Stimulated activated CD8-positive, alpha-beta memory T cell treated with anti-CD3 and anti-CD28 coated beads, Interleukin-2, amount 100 ng/mL, for 48 hours (primary cell): ENCODE results near the gene ANAPC2.
A peak's percentile ranks its signal among the peaks of the same experiment; 100 is the strongest.

ENCODE experiments used
- DNase-seq, 2 donors: peaks; one replicate each; pipeline ENCODE4 v3.0.0-alpha.2; 2020; ENCODE audit warnings: low read depth in 2 of 2

The ANAPC2 gene, protein sequence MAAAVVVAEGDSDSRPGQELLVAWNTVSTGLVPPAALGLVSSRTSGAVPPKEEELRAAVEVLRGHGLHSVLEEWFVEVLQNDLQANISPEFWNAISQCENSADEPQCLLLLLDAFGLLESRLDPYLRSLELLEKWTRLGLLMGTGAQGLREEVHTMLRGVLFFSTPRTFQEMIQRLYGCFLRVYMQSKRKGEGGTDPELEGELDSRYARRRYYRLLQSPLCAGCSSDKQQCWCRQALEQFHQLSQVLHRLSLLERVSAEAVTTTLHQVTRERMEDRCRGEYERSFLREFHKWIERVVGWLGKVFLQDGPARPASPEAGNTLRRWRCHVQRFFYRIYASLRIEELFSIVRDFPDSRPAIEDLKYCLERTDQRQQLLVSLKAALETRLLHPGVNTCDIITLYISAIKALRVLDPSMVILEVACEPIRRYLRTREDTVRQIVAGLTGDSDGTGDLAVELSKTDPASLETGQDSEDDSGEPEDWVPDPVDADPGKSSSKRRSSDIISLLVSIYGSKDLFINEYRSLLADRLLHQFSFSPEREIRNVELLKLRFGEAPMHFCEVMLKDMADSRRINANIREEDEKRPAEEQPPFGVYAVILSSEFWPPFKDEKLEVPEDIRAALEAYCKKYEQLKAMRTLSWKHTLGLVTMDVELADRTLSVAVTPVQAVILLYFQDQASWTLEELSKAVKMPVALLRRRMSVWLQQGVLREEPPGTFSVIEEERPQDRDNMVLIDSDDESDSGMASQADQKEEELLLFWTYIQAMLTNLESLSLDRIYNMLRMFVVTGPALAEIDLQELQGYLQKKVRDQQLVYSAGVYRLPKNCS

DNA sequence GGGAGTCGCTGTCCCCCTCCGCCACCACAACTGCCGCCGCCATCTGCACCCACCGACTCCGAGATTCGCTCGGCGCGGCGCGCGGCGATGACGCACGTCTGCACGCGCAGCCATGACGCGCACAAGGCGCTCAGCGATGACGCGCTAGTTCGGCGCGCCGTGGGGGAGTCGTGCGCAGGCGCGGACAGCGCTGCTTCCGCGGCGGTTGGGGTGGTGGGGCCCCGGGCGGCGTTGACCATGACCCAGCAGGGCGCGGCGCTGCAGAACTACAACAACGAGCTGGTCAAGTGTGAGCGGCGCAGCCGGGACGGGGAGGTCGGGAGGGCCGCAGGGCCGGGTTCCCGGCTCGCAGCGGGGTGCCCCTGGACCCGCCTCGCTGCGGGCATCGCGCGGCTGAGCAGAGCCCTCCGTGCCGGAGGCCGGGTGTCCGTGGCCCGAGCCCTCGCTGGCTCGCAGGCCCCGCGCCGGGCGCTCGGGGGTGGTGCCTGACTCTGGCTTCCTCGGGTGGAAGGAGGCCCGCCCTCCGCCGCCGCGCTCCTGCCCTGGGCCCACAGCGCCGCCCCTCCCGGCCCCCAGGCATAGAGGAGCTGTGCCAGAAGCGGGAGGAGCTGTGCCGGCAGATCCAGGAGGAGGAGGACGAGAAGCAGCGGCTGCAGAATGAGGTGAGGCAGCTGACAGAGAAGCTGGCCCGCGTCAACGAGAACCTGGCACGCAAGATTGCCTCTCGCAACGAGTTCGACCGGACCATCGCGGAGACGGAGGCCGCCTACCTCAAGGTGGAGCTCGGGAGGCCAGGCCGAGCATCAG lies at the start of gene ANAPC2, which contains the start of gene SSNA1:
Gene ANAPC2 (minus strand): TSS at position 71 of the 807 bp plus-strand sequence. CDS start 28 bp downstream, at position 43.
Gene SSNA1 (plus strand): TSS at position 187 of the 807 bp plus-strand sequence. CDS start 51 bp downstream, at position 238.
- DNase-seq = peak; percentile 91 to 95

DNA sequence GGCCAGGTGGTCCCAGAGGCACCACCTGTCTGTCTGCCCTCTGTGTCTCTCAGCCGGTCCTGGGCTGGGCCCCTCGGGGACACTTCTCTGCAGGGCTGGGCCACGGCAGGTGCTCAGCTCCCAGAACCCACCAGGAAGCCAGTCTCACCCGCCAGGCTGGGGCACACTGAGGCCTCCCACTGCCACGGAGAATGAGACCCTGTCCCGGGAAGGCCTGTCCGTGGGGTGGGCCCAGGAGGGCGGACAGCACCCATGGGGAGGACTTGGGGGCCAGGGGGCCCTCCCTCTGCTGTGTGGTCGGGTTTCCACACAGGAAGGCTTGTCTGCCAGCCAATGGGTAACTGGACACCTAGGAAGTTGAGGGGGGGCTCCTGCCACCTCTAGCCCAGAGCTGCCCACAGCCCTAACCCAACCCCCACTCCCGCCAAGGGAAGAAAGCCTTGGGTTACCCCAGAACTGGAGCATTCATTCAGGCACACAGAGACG lies 48.6 kb upstream of the ANAPC2 start:
- no peak for DNase-seq

DNA sequence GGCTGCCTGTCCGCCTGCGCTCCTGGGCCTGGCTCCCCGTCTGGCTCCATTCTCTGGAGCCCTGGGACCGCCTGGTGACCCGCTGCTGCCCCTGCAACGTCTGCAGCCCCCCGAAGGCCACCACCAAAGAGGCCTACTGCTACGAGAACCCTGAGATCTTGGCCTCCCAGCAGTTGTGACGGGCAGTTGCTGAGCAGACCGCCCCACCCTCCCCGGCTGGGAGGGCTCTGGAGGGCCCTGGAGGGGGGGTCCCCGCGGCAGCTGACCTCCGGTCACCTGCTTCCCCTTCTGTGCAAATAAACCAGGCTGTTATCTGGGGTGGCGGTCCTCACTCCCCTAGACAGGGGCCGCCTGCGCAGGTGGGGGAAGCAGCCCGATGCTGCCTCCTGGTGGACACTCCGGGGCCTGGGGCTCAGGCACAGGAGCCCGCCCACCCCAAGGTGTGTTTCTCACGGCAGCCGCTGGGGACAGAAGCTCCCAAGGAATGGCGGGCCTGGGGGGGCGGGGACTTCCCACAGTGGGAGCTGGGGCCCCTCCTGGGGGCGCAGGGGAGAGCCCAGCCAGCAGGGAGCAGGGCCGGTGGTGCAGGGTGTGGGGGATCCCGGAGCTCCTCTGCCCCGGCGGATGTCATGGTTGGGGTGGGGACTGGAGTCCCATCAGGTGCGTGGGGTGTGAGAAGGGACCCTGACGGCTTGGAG lies 48.0 kb upstream of the ANAPC2 start:
- DNase-seq = peak; percentile 90

DNA sequence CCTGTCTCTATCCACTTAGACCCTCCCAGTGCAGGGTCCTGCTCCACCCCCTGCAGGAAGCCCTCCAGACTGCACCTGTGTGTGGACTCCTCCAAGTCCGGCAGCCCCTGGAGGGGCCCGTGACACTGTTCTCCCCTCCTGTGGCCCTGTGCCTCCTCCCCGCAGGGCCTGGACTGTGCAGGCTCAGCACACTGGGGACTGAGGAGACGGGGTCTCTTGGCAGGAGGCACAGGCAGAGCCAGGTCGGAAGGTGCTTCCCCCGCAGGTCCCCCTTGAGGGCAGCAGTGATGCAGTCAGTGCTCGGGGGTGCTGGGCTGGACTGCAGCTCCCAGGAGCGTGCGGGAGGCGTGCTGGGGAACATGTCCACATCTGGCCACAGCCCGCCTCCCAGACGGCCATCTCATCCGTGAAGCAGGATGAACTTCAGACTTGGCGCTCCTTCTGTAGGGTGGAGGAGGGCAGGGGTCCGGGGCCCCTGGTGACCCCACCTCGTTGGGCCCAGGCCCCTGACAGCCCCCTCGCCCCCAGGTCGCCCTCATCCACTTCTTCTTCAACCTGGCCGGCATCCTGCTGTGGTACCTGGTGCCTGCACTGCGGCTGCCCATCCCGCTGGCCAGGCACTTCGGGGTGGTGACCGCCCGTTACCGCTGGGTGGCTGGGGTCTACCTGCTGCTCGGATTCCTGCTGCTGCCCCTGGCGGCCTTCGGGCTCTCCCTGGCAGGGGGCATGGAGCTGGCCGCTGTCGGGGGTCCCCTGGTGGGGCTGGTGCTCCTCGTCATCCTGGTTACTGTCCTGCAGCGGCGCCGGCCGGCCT lies 47.3 kb upstream of the ANAPC2 start:
- DNase-seq = no peak

- no peak for DNase-seq
These were observed 46.5 kb upstream of the ANAPC2 start for GRCh38 chr9:137234758-137235423.

DNA sequence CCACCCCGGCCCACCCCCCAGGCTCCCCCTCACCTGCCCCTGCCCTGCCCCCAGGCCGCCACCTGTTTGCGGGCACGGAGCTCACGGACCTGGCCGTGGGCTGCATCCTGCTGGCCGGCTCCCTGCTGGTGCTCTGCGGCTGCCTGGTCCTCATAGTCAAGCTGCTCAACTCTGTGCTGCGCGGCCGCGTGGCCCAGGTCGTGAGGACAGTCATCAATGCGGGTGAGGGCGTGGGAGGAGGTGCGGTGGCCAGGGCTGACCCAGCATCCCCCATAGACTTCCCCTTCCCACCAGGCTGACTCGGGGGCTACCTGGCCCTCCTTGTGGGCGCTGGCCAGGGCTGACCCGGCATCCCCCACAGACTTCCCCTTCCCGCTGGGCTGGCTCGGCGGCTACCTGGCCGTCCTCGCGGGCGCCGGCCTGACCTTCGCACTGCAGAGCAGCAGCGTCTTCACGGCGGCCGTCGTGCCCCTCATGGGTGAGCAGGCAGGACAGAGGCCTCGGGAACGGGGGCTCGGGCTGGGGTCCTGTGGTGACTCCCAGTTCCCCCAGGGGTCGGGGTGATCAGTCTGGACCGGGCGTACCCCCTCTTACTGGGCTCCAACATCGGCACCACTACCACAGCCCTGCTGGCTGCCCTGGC lies 45.8 kb upstream of the ANAPC2 start:
- no peak for DNase-seq

DNA sequence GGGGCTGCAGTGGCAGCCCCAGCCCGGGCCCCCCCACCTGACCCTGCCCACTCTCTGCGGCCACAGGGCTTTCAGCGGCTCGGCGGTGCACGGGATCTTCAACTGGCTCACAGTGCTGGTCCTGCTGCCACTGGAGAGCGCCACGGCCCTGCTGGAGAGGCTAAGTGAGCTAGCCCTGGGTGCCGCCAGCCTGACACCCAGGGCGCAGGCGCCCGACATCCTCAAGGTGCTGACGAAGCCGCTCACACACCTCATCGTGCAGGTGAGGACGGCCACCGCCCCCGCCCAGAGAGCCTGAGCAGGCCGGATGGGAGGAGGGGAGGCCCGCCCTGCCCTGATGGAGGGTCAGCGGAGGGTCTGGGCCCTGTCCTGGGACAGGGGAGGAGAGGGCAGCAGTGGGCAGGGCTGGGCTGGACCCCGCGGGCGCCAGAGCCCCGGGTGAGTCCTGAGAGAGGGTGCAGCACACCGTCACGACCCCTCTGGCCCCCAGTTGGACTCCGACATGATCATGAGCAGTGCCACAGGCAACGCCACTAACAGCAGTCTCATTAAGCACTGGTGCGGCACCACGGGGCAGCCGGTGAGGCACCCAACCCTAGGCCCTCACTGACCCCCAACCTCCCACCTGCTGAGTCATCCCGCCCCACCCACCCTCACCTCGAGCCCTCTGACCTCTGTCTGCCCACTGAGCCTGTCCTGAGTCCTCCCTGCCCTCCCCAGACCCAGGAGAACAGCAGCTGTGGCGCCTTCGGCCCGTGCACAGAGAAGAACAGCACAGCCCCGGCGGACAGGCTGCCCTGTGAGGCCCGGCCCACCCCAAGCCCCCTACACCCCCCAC lies 45.0 kb upstream of the ANAPC2 start:
- no peak for DNase-seq

GRCh38 chr9:137232510-137232909 lies 44.1 kb upstream of the ANAPC2 start:
- DNase-seq = no peak

DNA sequence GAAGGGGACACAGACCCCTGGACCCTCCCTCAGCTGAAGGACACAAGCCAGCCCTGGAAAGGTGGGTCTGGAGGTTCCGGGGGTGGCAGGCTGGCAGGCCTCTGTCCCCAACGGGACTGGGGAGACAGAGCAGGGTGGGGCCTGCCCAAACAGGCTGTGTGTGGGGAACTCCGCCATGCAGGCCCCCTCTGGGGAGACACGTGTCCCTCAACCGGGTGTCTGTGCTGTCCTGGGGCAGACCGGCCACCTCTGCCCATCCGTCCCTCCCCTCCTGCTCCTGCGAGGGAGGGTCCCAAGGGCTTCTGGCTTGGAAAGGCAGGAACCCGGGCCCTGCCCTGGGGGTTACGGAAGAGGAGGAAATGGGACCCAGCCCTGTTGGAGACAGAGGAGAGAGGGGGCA lies 43.7 kb upstream of the ANAPC2 start:
- DNase-seq = no peak

- DNase-seq = no peak
These were observed 43.1 kb upstream of the ANAPC2 start for GRCh38 chr9:137231372-137232039.

GRCh38 chr9:137230705-137231371 lies 42.5 kb upstream of the ANAPC2 start, which contains the start of gene SLC34A3:
Gene SLC34A3 (plus strand): TSS chr9:137230901. CDS start chr9:137231703, 802 bp downstream.
- DNase-seq = no peak

DNA sequence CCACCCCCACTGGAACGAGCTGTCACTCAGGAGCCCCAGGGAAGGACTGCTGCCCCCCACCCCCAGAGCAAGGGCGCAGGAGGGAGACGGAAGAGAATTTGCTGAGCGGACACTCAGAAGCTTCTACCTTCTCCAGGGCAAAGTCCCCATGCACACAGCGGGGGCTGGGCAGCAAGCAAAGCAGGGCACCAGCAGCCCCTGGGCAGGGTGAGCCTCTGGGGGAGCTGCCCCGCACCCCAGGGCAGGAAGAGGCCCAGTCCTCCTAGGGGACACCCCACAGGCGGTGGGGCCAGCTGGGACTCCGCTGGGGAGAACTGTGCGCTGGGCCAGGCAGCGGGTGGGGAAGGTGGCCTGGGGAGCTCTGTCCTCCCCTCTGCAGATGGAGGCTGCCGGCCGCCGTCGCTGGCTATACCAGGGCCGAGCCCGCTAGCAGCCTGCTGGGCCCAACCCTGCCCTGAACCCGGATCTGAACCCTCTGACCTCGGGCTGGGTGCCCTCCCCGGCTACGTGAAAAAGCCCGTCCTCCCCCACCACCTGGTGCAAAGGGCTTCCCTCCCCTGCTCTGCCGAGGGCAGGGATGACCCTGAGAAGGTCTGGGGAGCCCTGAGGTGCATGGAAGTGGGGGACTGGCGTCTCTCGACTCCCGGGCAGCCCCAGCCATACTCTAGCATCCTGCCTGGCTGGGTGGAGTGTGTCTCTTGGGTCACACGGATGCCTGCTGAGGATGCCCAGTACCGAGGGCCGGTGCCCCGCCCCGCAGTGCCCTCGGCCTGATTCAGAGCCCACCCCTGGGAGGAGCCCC lies 41.7 kb upstream of the ANAPC2 start:
- DNase-seq = no peak

- no peak for DNase-seq
These were observed 40.9 kb upstream of the ANAPC2 start for GRCh38 chr9:137228968-137229896.

DNA sequence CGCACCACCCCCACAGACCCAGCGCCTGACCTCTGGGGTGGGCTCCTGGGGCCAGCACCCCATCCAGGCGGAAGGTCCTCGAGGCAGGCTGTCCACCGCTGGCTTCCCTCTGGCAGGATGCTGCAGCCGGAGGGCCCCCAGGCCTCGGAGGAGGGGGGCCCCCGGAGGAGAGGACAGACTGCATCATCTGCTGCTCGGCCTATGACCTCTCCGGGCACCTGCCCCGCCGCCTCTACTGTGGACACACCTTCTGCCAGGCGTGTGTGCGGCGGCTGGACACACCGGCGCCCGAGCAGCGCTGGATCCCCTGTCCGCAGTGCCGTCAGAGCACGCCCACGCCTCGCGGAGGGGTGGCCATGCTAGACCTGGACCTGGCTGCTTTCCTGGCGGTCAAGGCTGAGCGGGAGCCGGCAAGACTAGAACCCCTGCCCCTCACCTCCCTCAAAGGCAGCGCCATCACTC lies 40.2 kb upstream of the ANAPC2 start:
- no peak for DNase-seq
